Measurements from ENCODE around the gene GRM4.

DNA sequence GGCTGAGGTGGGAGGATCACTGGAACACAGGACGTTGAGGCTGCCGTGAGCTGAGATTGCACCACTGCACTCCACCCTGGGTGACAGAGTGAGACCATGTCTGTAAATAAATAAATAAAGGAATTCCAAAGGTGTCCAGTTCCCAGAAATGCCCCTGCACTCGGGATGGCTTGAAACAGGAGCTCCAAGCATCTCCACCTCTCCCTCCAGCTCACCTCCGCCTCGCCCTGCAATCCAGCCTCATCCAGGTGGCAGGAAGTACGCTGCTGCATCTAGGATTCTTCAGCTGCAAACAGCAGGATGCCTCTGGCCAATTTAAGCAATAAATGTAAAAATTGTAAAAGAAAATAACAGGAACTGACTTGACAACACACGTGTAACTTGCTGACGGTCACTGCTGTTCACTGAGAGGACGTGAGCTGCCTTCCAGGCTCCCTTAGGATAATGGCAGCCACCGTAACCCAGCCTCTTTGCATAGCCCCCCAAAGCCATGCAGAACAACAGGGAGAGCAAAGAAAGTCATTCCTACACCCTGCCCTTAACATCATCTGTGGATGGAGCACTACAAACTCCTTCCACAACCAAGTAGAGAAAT is 11.4 kb upstream of the GRM4 start:
- no peak for TF ChIP-seq GATA2 (IDR thresholded peaks at IDR 0.05; ENCODE audit: low read depth, low read length)
- TF ChIP-seq GATA3 (IDR thresholded peaks at IDR 0.05; ENCODE audit: low read depth, low read length): no peak
